Esophagus muscularis mucosa (tissue), 4 donors: Measurements from ENCODE around the gene MVB12B.
A peak's percentile ranks its signal among the peaks of the same experiment; 100 is the strongest.

Experiments
- EP300 ChIP-seq: sonication (generic); formaldehyde crosslinking; IDR thresholded peaks from one replicate; pipeline ENCODE4 v1.6.1; 2017; ENCODE audit warnings: antibody characterized with exemption
- POLR2A ChIP-seq: fragments of 450-650 bp; IDR thresholded peaks from one replicate; pipeline ENCODE4 v1.6.1; 2017; ENCODE audit warnings: antibody characterized with exemption, moderate library complexity, mild to moderate bottlenecking, low read depth
- POLR2AphosphoS5 ChIP-seq, 2 donors: sonication (generic); formaldehyde crosslinking; IDR thresholded peaks; one replicate each; pipeline ENCODE4 v1.6.1; 2017; ENCODE audit warnings: antibody characterized with exemption in 2 of 2
- TF ChIP-seq, protein P1 (sequence below), 3 experiments: fragments of 200-600 bp in 2 of 3; fragments of 450-650 bp in 1 of 3; sonication (generic) in 2 of 3; IDR thresholded peaks; one replicate each; pipeline ENCODE4 v1.5.1; 2017 to 2019; ENCODE audit warnings: antibody characterized with exemption in 3 of 3, mild to moderate bottlenecking in 2 of 3, moderate library complexity in 1 of 3

DNA sequence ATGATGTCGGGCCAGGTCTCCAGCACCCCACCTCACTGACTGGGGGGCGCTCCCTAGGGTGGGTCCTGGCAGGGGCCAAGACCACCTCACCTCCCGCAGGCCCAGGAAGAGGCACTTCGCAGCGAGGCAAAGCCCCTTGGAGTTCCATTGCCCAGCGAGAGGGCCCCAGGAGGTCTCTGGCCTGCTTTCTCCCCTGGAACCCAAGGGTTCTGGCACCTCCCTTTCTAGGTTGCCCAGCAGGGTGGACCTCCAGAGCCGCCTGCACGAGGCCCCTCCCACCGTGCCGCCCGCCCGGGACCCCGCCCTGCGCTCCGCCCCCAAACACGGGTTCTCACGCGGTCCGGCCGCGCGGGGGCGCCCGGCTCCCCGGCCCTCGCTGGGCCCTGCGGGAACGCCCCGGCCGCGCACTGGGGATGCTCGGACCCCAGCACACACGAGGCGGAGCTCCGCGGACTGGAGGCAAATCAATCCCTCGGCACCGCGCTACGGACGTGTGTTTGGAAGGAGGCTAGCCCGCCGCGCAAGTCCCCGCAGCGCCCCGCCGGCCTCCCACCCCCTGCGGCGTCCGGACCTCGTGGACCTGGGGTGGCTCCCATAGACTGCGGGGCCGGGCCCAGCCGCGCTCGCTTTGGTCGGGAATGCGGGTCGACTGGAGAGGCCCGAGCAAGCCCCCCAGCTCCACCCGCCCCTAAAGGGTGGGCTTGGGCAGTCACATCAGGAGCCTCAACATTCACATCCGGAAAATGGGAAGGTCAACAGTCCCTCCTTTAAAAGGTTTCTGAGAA lies 187.6 kb downstream of the MVB12B start:
- TF ChIP-seq POLR2AphosphoS5 (IDR thresholded peaks at IDR 0.05) (no peak), EP300 (no peak), POLR2A (no peak)
- TF ChIP-seq, protein P1, sequence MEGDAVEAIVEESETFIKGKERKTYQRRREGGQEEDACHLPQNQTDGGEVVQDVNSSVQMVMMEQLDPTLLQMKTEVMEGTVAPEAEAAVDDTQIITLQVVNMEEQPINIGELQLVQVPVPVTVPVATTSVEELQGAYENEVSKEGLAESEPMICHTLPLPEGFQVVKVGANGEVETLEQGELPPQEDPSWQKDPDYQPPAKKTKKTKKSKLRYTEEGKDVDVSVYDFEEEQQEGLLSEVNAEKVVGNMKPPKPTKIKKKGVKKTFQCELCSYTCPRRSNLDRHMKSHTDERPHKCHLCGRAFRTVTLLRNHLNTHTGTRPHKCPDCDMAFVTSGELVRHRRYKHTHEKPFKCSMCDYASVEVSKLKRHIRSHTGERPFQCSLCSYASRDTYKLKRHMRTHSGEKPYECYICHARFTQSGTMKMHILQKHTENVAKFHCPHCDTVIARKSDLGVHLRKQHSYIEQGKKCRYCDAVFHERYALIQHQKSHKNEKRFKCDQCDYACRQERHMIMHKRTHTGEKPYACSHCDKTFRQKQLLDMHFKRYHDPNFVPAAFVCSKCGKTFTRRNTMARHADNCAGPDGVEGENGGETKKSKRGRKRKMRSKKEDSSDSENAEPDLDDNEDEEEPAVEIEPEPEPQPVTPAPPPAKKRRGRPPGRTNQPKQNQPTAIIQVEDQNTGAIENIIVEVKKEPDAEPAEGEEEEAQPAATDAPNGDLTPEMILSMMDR (IDR thresholded peaks at IDR 0.05): peak; percentile 40 to 53 (median 46)
